Upper lobe of left lung (tissue), 6 donors: ENCODE measurements around the gene ZNF333. TPM values are rescaled to one million over a fixed set of nuclear protein-coding genes. Genes with fewer than 3 reads are reported as not detected.

Experiments
- ATAC-seq, 2 donors: fragments of 200-7000 bp; cut with Tn5 transposase; one replicate each; pipeline ENCODE4 v1.9.1; 2022; ENCODE audit warnings: mild to moderate bottlenecking in 2 of 2, moderate library complexity in 2 of 2; ENCODE audit not compliant: low FRiP score in 2 of 2
- DNase-seq, 2 donors: peaks; one replicate each; pipeline ENCODE4 v3.0.0-alpha.2; 2019 to 2020
- H3K27ac ChIP-seq, 4 donors: fragments of 200-600 bp; sonication (generic); one replicate each; pipeline ENCODE4 v1.5.1; 2016 to 2019
- H3K27me3 ChIP-seq, 4 donors: fragments of 200-600 bp; sonication (generic); one replicate each; pipeline ENCODE4 v1.5.1; 2017 to 2019
- H3K36me3 ChIP-seq, 4 donors: fragments of 200-600 bp; sonication (generic); one replicate each; pipeline ENCODE4 v1.5.1; 2016 to 2019
- H3K4me1 ChIP-seq, 4 donors: fragments of 200-600 bp; sonication (generic); one replicate each; pipeline ENCODE4 v1.5.1; 2018 to 2019
- H3K4me3 ChIP-seq, 4 donors: fragments of 200-600 bp; sonication (generic); one replicate each; pipeline ENCODE4 v1.5.1; 2017 to 2019; ENCODE audit warnings: mild to moderate bottlenecking in 2 of 4, moderate library complexity in 1 of 4
- H3K9me3 ChIP-seq, 4 donors: fragments of 200-600 bp; sonication (generic); one replicate each; pipeline ENCODE4 v1.5.1; 2018 to 2019
- CTCF ChIP-seq, 6 experiments: fragments of 450-650 bp in 4 of 6; fragments of 200-600 bp in 2 of 6; sonication (generic) in 2 of 6; IDR thresholded peaks; one replicate each; pipeline ENCODE4 v1.5.1; 2016 to 2019; ENCODE audit warnings: antibody characterized with exemption in 6 of 6
- EP300 ChIP-seq, 4 donors: sonication (generic); formaldehyde crosslinking; IDR thresholded peaks; one replicate each; pipeline ENCODE4 v1.5.1; 2017; ENCODE audit warnings: antibody characterized with exemption in 4 of 4, control low read depth in 2 of 4
- POLR2A ChIP-seq, 4 donors: fragments of 450-650 bp; IDR thresholded peaks; one replicate each; pipeline ENCODE4 v1.5.1; 2016 to 2017; ENCODE audit warnings: antibody characterized with exemption in 4 of 4, mild to moderate bottlenecking in 2 of 4
- POLR2AphosphoS5 ChIP-seq, 2 donors: sonication (generic); formaldehyde crosslinking; IDR thresholded peaks; one replicate each; pipeline ENCODE4 v1.5.1; 2017; ENCODE audit warnings: antibody characterized with exemption in 2 of 2
- WGBS, 2 donors: methylation state at CpG; one replicate each; pipeline ENCODE4 v1.1.5; 2017 to 2018; 5-methylcytosine and 5-hydroxymethylcytosine counted together
- total RNA-seq, 6 donors: library from RNA; depleted of rRNA in 4 of 6; stranded (reverse); fragments of >200 nt in 4 of 6; gene quantifications; one replicate each; pipeline versions ENCODE4 v1.1.0 to v1.2.1, GENCODE V29; 2016 to 2021
- donor health status: DM: no; HTN: no; CAD: no; lungs with moderate emphysema.
- donor health status: DM: no; HTN: yes; CAD: no; lungs with severe emphysema.

The ZNF333 gene
- 10 to 100 TPM; 16.1 to 35.6 (median 20.0) TPM for total RNA-seq

- DNase-seq (peak; percentile 98 to 99), ATAC-seq (peak; percentile 99)
- WGBS, 2 donors: 1 to 2% methylated on average over 11 to 29 of the region's 66 CpGs
- TF ChIP-seq CTCF (IDR thresholded peaks at IDR 0.05): peak in 1 of 6 experiments; percentile 25
- peak; percentile 55 to 86 for TF ChIP-seq POLR2AphosphoS5 (IDR thresholded peaks at IDR 0.05)
- TF ChIP-seq POLR2A (IDR thresholded peaks at IDR 0.05): peak in 2 of 4 donors; percentile 74 to 83
- no peak for TF ChIP-seq EP300 (IDR thresholded peaks at IDR 0.05)
- Histone ChIP-seq H3K4me1 (peaks cover 10 to 20% (median 10%) of the 10 kb centered on the region in 4 donors), H3K27me3 (no peaks in the 10 kb centered on the region), H3K27ac (peak within 1 kb of the TSS; percentile 95 to 97 (median 96)), H3K36me3 (peaks cover 0 to 15% (median 4%) of the 10 kb centered on the region in 4 donors), H3K9me3 (no peaks in the 10 kb centered on the region), H3K4me3 (peak within 1 kb of the TSS; percentile 53 to 96 (median 86))
These were observed at the start of gene ZNF333 for GRCh38 chr19:14689598-14690503. Gene ZNF333 (plus strand): TSS chr19:14690048. CDS start chr19:14693492, 3,444 bp downstream.

- Histone ChIP-seq H3K4me1 (no peaks in the 10 kb centered on the region), H3K36me3 (no peaks in the 10 kb centered on the region), H3K9me3 (no peaks in the 10 kb centered on the region), H3K27me3 (no peaks in the 10 kb centered on the region), H3K4me3 (no peak overlapping the region), H3K27ac (no peak overlapping the region)
- DNase-seq (no peak), ATAC-seq (no peak)
- TF ChIP-seq EP300 (IDR thresholded peaks at IDR 0.05): no peak
- no peak for TF ChIP-seq POLR2AphosphoS5 (IDR thresholded peaks at IDR 0.05)
- no peak for TF ChIP-seq POLR2A (IDR thresholded peaks at IDR 0.05)
- no peak for TF ChIP-seq CTCF (IDR thresholded peaks at IDR 0.05)
- WGBS, 2 donors: 75 to 97% methylated on average over 2 of the region's 2 CpGs
These were observed 41.3 kb upstream of the ZNF333 start for GRCh38 chr19:14648506-14648905.

- Histone ChIP-seq H3K4me1 (no peaks in the 10 kb centered on the region), H3K9me3 (no peaks in the 10 kb centered on the region), H3K4me3 (no peak overlapping the region), H3K27me3 (no peaks in the 10 kb centered on the region), H3K36me3 (no peaks in the 10 kb centered on the region), H3K27ac (no peak overlapping the region)
- WGBS, 2 donors: 76 to 85% methylated on average over 4 of the region's 4 CpGs
- ATAC-seq (no peak), DNase-seq (no peak)
- TF ChIP-seq POLR2A (IDR thresholded peaks at IDR 0.05) (no peak), POLR2AphosphoS5 (IDR thresholded peaks at IDR 0.05) (no peak), EP300 (IDR thresholded peaks at IDR 0.05) (no peak)
These were observed 40.8 kb upstream of the ZNF333 start for GRCh38 chr19:14649020-14649419.

GRCh38 chr19:14650161-14650560 lies 39.7 kb upstream of the ZNF333 start:
- Histone ChIP-seq H3K36me3 (no peaks in the 10 kb centered on the region), H3K4me3 (no peak overlapping the region), H3K9me3 (no peaks in the 10 kb centered on the region), H3K27ac (no peak overlapping the region), H3K4me1 (no peaks in the 10 kb centered on the region), H3K27me3 (no peaks in the 10 kb centered on the region)
- WGBS, 2 donors: 71 to 75% methylated on average over 2 of the region's 2 CpGs
- DNase-seq (no peak), ATAC-seq (no peak)
- TF ChIP-seq EP300 (IDR thresholded peaks at IDR 0.05) (no peak), POLR2A (IDR thresholded peaks at IDR 0.05) (no peak), CTCF (IDR thresholded peaks at IDR 0.05) (no peak), POLR2AphosphoS5 (IDR thresholded peaks at IDR 0.05) (no peak)

- ATAC-seq (no peak), DNase-seq (no peak)
- no peak overlapping the region for H3K4me3 ChIP-seq
- TF ChIP-seq CTCF (IDR thresholded peaks at IDR 0.05): no peak
- no peak for TF ChIP-seq POLR2AphosphoS5 (IDR thresholded peaks at IDR 0.05)
- no peak for TF ChIP-seq POLR2A (IDR thresholded peaks at IDR 0.05)
- TF ChIP-seq EP300 (IDR thresholded peaks at IDR 0.05): no peak
- no peaks in the 10 kb centered on the region for H3K9me3 ChIP-seq
- H3K27ac ChIP-seq: no peak overlapping the region
- H3K27me3 ChIP-seq: no peaks in the 10 kb centered on the region
- 69 to 77% methylated on average over 7 of the region's 7 CpGs for WGBS, 2 donors
- no peaks in the 10 kb centered on the region for H3K4me1 ChIP-seq
- H3K36me3 ChIP-seq: no peaks in the 10 kb centered on the region
These were observed 34.9 kb upstream of the ZNF333 start for GRCh38 chr19:14654786-14655560.
